ENCODE data around the gene LRCH1. TPM values are rescaled to one million over a fixed set of nuclear protein-coding genes. Genes with fewer than 3 reads are reported as not detected.

Gene LRCH1
- total and polyA plus RNA-seq, 2 experiments from 2014 or later, result 3.9 to 9.2 TPM

GRCh38 chr13:46632176-46632575 is 79.2 kb downstream of the LRCH1 start:
- Histone ChIP-seq H3K27me3 (ENCODE audit: insufficient read depth) (no peaks in the 10 kb centered on the region), H3K4me2 (no peak overlapping the region), H3F3A (replicated peaks; ENCODE audit: low read depth) (no peaks in the 10 kb centered on the region), H3K4me1 (ENCODE audit: insufficient read depth) (peaks cover 24% of the 10 kb centered on the region), H2AFZ (no peak overlapping the region), H3K9me2 (ENCODE audit: insufficient read depth) (no peaks in the 10 kb centered on the region; the same call in 1 of the 2 replicates), H3K36me3 (ENCODE audit: insufficient read depth) (no peaks in the 10 kb centered on the region), H3K4me3 (no peak overlapping the region), H3K27ac (ENCODE audit: low read depth) (no peak overlapping the region), H4K20me1 (replicated peaks; ENCODE audit: insufficient read depth) (no peaks in the 10 kb centered on the region; the same call in 1 of the 2 replicates), H3K79me2 (replicated peaks; ENCODE audit: insufficient read depth) (peaks cover 39% of the 10 kb centered on the region)
- Mint-ChIP-seq H3K4me3 (no peak overlapping the region), H3K27me3 (ENCODE audit: insufficient read depth, low read depth, poor library complexity) (peaks cover 8% of the 10 kb centered on the region), H3K36me3 (ENCODE audit: low read depth) (peaks cover 3% of the 10 kb centered on the region; the same call in 1 of the 3 replicates), H3K27ac (no peak overlapping the region), H3K9me3 (peaks cover 3% of the 10 kb centered on the region; the same call in 2 of the 3 replicates), H3K4me1 (peaks cover 45% of the 10 kb centered on the region)
- ATAC-seq (no peak), DNase-seq (ENCODE audit: low spot score) (no peak)
- TF ChIP-seq REST (IDR thresholded peaks at IDR 0.05; ENCODE audit: unreplicated experiment), result no peak
- no peak for TF ChIP-seq POLR2AphosphoS5 (IDR thresholded peaks at IDR 0.05; ENCODE audit: low read depth)
- no peak for TF ChIP-seq STAT1 (IDR thresholded peaks at IDR 0.05; ENCODE audit: unreplicated experiment)
- no peak for TF ChIP-seq EZH2phosphoT487 (IDR thresholded peaks at IDR 0.05; ENCODE audit: unreplicated experiment)
- no peak for TF ChIP-seq ZNF114 (CRISPR knock-in tag; IDR thresholded peaks at IDR 0.05)
- no peak for TF ChIP-seq EZH2 (IDR thresholded peaks at IDR 0.05; ENCODE audit: low read depth, unreplicated experiment)
- no peak for TF ChIP-seq ETS1 (IDR thresholded peaks at IDR 0.05)
- no peak for TF ChIP-seq CREB1 (CRISPR knock-in tag; IDR thresholded peaks at IDR 0.05; ENCODE audit: low read depth)

GRCh38 chr13:46633416-46633815 is 80.4 kb downstream of the LRCH1 start:
- H3K4me1 Mint-ChIP-seq, result peaks cover 51% of the 10 kb centered on the region
- TF ChIP-seq POLR2AphosphoS5 (IDR thresholded peaks at IDR 0.05; ENCODE audit: low read depth), result no peak
- TF ChIP-seq ZNF114 (CRISPR knock-in tag; IDR thresholded peaks at IDR 0.05), result no peak
- no peak for TF ChIP-seq NANOG (IDR thresholded peaks at IDR 0.05; ENCODE audit: borderline replicate concordance)
- no peak for TF ChIP-seq ZNF331 (CRISPR knock-in tag; IDR thresholded peaks at IDR 0.05; ENCODE audit: low read depth)
- no peak for TF ChIP-seq JUNB (IDR thresholded peaks at IDR 0.05; ENCODE audit: unreplicated experiment)
- TF ChIP-seq ETS1 (IDR thresholded peaks at IDR 0.05), result no peak
- TF ChIP-seq CTCF (conservative IDR thresholded peaks at IDR 0.05; ENCODE audit: low read depth in 2 of 2), result no peak
- Histone ChIP-seq H3K27me3 (ENCODE audit: insufficient read depth) (no peaks in the 10 kb centered on the region), H4K20me1 (replicated peaks; ENCODE audit: insufficient read depth) (no peaks in the 10 kb centered on the region; the same call in 1 of the 2 replicates), H3K79me2 (replicated peaks; ENCODE audit: insufficient read depth) (peaks cover 45% of the 10 kb centered on the region), H3K27ac (ENCODE audit: low read depth) (no peak overlapping the region), H3K9me2 (ENCODE audit: insufficient read depth) (no peaks in the 10 kb centered on the region), H3K36me3 (ENCODE audit: insufficient read depth) (no peaks in the 10 kb centered on the region), H3K4me3 (no peak overlapping the region), H3F3A (replicated peaks; ENCODE audit: low read depth) (no peaks in the 10 kb centered on the region), H2AFZ (no peak overlapping the region), H3K4me1 (ENCODE audit: insufficient read depth) (peaks cover 31% of the 10 kb centered on the region), H3K4me2 (no peak overlapping the region)
- no peak overlapping the region for H3K27ac Mint-ChIP-seq
- peaks cover 13% of the 10 kb centered on the region for H3K27me3 Mint-ChIP-seq (ENCODE audit: insufficient read depth, low read depth, poor library complexity)
- peaks cover 3% of the 10 kb centered on the region; the same call in 2 of the 3 replicates for H3K9me3 Mint-ChIP-seq
- ATAC-seq, result no peak
- H3K4me3 Mint-ChIP-seq, result no peak overlapping the region
- H3K36me3 Mint-ChIP-seq (ENCODE audit: low read depth), result peaks cover 3% of the 10 kb centered on the region; the same call in 1 of the 3 replicates
- no peak for DNase-seq (ENCODE audit: low spot score)
